Caco-2 (cell line): ENCODE measurements around the gene HLA-DMA. TPM values are rescaled to one million over a fixed set of nuclear protein-coding genes. Genes with fewer than 3 reads are reported as not detected.
A peak's percentile ranks its signal among the peaks of the same experiment; 100 is the strongest.

ENCODE experiments used
- BruUV-seq: library from RNA; stranded (reverse); fragments of 400-500 nt; replicated peaks from 2 replicates; lab custom pipeline; 2021; lab: Mats Ljungman, UMichigan
- CTCF ChIA-PET: fragments of 300-600 bp; sonication (Branson Sonifier 250); formaldehyde crosslinking; loops from one replicate; lab custom pipeline; 2022; ENCODE audit warnings: antibody characterized with exemption; lab: Charles Lee
- POLR2A ChIA-PET: fragments of 300-600 bp; sonication (Branson Sonifier 250); formaldehyde crosslinking; loops from one replicate; lab custom pipeline; 2022; ENCODE audit warnings: antibody characterized with exemption; lab: Charles Lee
- DNase-seq, 2 experiments: peaks; one replicate each; pipeline versions ENCODE4 v3.0.0 to v3.0.0-alpha.2; 2020 to 2022
- H3K27me3 ChIP-seq: replicated peaks from 2 replicates; pipeline ENCODE4 v1.6.0; 2011; ENCODE audit warnings: low read length; ENCODE audit not compliant: control insufficient read depth, insufficient read depth
- H3K36me3 ChIP-seq: 2 replicates; pipeline ENCODE4 v1.5.1; 2011; ENCODE audit warnings: low read length; ENCODE audit not compliant: control insufficient read depth, insufficient read depth
- H3K4me1 ChIP-seq: fragments of 250-450 bp; sonication (Bioruptor Pico); 2 replicates; pipeline ENCODE4 v1.5.1; 2020; ENCODE audit warnings: mild to moderate bottlenecking
- H3K4me3 ChIP-seq: 2 replicates; pipeline ENCODE4 v1.5.1; 2011; ENCODE audit warnings: low read depth, mild to moderate bottlenecking, control low read depth, low read length
- H3K9me3 ChIP-seq: fragments of 250-450 bp; sonication (Bioruptor Pico); 2 replicates; pipeline ENCODE4 v1.5.1; 2020; ENCODE audit warnings: mild to moderate bottlenecking, moderate library complexity
- H3K27ac Mint-ChIP-seq: one replicate; pipeline ENCODE4 v1.8.0; 2022; ENCODE audit warnings: mixed read lengths; ENCODE audit not compliant: unreplicated experiment
- H3K27me3 Mint-ChIP-seq: one replicate; pipeline ENCODE4 v1.8.0; 2022; ENCODE audit warnings: mixed read lengths; ENCODE audit not compliant: insufficient read depth, unreplicated experiment
- H3K36me3 Mint-ChIP-seq: one replicate; pipeline ENCODE4 v1.8.0; 2022; ENCODE audit warnings: mild to moderate bottlenecking, mixed read lengths; ENCODE audit not compliant: insufficient read depth, unreplicated experiment
- H3K4me1 Mint-ChIP-seq: one replicate; pipeline ENCODE4 v1.8.0; 2022; ENCODE audit warnings: low read depth, mixed read lengths; ENCODE audit not compliant: unreplicated experiment
- H3K4me3 Mint-ChIP-seq: one replicate; pipeline ENCODE4 v1.8.0; 2022; ENCODE audit warnings: mild to moderate bottlenecking, moderate library complexity, mixed read lengths; ENCODE audit not compliant: unreplicated experiment
- H3K9me3 Mint-ChIP-seq: one replicate; pipeline ENCODE4 v1.8.0; 2022; ENCODE audit warnings: mixed read lengths; ENCODE audit not compliant: unreplicated experiment
- intact Hi-C: fragments of 100-400 bp; cut with micrococcal nuclease; formaldehyde crosslinking; loops from one replicate; pipeline ENCODE4 v1.10.0; 2022; ENCODE audit not compliant: unreplicated experiment
- total RNA-seq: library from RNA; stranded (reverse); gene quantifications from 2 replicates; pipeline ENCODE4 v1.2.3, GENCODE V29; 2022
- TF ChIP-seq, protein P1 (sequence below), 2 experiments: fragments of 200-600 bp in 1 of 2; IDR thresholded peaks; 1 replicate in 1 of 2; 2 replicates in 1 of 2; pipeline versions ENCODE4 v1.5.1 to v1.8.0; 2011 to 2022; ENCODE audit warnings: antibody characterized with exemption in 1 of 2, control low read depth in 1 of 2, inconsistent platforms in 1 of 2, low read depth in 1 of 2, low read length in 1 of 2, mild to moderate bottlenecking in 1 of 2, moderate library complexity in 1 of 2; ENCODE audit not compliant: insufficient read depth in 1 of 2, severe bottlenecking in 1 of 2, unreplicated experiment in 1 of 2

HLA-DMA gene
- total RNA-seq, 1 experiment from 2014 or later = 2.1 TPM

DNA sequence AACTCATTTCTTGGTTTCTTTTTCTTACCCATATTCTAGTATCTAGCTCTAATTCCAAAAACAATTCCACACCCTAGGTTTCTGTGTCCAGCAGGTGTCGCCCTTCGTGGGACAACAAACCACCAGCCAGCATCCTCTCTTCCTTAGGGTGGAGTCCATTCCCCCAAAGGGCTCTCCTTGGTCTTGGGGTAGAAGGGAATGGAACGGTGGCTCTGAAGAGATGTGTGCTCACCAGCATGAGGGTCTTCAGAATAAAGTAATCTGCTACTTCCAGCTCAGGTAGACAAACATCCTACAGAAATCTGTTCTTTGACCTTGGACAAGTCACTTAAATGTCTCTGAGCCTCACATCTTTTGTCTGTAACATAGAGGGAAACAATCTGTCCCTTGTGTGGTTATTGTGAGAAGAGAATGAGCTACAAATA is 19.2 kb downstream of the HLA-DMA start:
- H3K36me3 Mint-ChIP-seq = no peaks in the 10 kb centered on the region
- H3K4me1 Mint-ChIP-seq = no peaks in the 10 kb centered on the region
- POLR2A ChIA-PET = interaction anchor here (0.6 kb wide), 2 partner anchors 16 to 38 kb away, joined by 3 to 7 read pairs; no protein-coding TSS in a partner anchor
- TF ChIP-seq, protein P1, sequence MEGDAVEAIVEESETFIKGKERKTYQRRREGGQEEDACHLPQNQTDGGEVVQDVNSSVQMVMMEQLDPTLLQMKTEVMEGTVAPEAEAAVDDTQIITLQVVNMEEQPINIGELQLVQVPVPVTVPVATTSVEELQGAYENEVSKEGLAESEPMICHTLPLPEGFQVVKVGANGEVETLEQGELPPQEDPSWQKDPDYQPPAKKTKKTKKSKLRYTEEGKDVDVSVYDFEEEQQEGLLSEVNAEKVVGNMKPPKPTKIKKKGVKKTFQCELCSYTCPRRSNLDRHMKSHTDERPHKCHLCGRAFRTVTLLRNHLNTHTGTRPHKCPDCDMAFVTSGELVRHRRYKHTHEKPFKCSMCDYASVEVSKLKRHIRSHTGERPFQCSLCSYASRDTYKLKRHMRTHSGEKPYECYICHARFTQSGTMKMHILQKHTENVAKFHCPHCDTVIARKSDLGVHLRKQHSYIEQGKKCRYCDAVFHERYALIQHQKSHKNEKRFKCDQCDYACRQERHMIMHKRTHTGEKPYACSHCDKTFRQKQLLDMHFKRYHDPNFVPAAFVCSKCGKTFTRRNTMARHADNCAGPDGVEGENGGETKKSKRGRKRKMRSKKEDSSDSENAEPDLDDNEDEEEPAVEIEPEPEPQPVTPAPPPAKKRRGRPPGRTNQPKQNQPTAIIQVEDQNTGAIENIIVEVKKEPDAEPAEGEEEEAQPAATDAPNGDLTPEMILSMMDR (IDR thresholded peaks at IDR 0.05; ENCODE audit: insufficient read depth in 1 of 2, low read depth in 1 of 2, low read length in 1 of 2, severe bottlenecking in 1 of 2, unreplicated experiment in 1 of 2) = peak; percentile 63 to 77
- DNase-seq = peak; percentile 66 to 76
- intact Hi-C loops = loop anchor here (1.0 kb wide), 3 partner anchors 14 to 51 kb away; no protein-coding TSS in a partner anchor
- no peak overlapping the region for H3K27ac Mint-ChIP-seq
- no TSS peak for BruUV-seq
- no peak overlapping the region for H3K4me3 Mint-ChIP-seq
- Histone ChIP-seq H3K4me3 (no peak overlapping the region), H3K27me3 (no peaks in the 10 kb centered on the region), H3K4me1 (no peaks in the 10 kb centered on the region), H3K9me3 (no peaks in the 10 kb centered on the region), H3K36me3 (no peaks in the 10 kb centered on the region; the same call in 1 of the 2 replicates)
- no peaks in the 10 kb centered on the region for H3K9me3 Mint-ChIP-seq
- H3K27me3 Mint-ChIP-seq = peaks cover 22% of the 10 kb centered on the region
- CTCF ChIA-PET = interaction anchor here (0.6 to 1.6 kb wide), 25 partner anchors 8 to 271 kb away, joined by 3 to 51 read pairs (median 5); partner anchors contain the start of genes BRD2, HLA-DMA, HSD17B8 and TAP1

GRCh38 chr6:32932132-32932868 is 20.6 kb downstream of the HLA-DMA start:
- POLR2A ChIA-PET = no interaction called here
- no peaks in the 10 kb centered on the region for H3K36me3 Mint-ChIP-seq
- intact Hi-C loops = no loop called here
- no peak overlapping the region for H3K4me3 ChIP-seq
- no peaks in the 10 kb centered on the region for H3K27me3 ChIP-seq
- no peak overlapping the region for H3K4me3 Mint-ChIP-seq
- no peak overlapping the region for H3K27ac Mint-ChIP-seq
- no peaks in the 10 kb centered on the region for H3K4me1 Mint-ChIP-seq
- TF ChIP-seq, protein P1 (IDR thresholded peaks at IDR 0.05; ENCODE audit: insufficient read depth in 1 of 2, low read depth in 1 of 2, low read length in 1 of 2, severe bottlenecking in 1 of 2, unreplicated experiment in 1 of 2) = no peak
- H3K9me3 Mint-ChIP-seq = no peaks in the 10 kb centered on the region
- no peak for DNase-seq
- H3K27me3 Mint-ChIP-seq = peaks cover 15% of the 10 kb centered on the region
- no TSS peak for BruUV-seq
- CTCF ChIA-PET = interaction anchor here (0.7 to 1.2 kb wide), 6 partner anchors 18 to 266 kb away, joined by 3 to 7 read pairs (median 4); partner anchors contain the start of genes HLA-DMA and HLA-DQB1
- no peaks in the 10 kb centered on the region for H3K9me3 ChIP-seq
- no peaks in the 10 kb centered on the region; the same call in 1 of the 2 replicates for H3K36me3 ChIP-seq
- H3K4me1 ChIP-seq = no peaks in the 10 kb centered on the region

DNA sequence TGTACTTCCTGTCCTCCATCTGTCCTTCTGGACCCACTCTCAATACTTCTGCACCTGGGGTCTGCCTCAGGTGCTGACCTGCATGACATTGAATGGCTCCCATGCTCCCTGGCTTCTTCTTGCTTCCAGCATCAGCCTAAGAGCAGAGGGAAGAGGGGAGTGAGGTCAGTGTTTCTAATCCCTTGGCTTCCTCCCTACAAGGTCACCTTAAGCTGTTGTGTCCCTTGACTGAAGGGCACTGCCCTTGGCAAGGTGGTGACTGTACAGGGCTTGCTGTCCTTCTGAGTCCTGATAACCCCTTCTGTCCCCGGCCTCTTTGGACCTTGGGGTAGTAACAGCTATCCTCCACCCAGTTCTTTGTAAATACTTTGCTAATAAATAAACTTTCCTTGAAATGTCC is 21.7 kb downstream of the HLA-DMA start:
- CTCF ChIA-PET = no interaction called here
- POLR2A ChIA-PET = no interaction called here

More for the DNA sequence above, 21.7 kb downstream of the HLA-DMA start:
- no peaks in the 10 kb centered on the region for H3K9me3 ChIP-seq
- Mint-ChIP-seq H3K27me3 (peaks cover 10% of the 10 kb centered on the region), H3K4me3 (no peak overlapping the region), H3K4me1 (no peaks in the 10 kb centered on the region), H3K27ac (no peak overlapping the region), H3K9me3 (no peaks in the 10 kb centered on the region), H3K36me3 (no peaks in the 10 kb centered on the region)
- TF ChIP-seq, protein P1 (IDR thresholded peaks at IDR 0.05; ENCODE audit: insufficient read depth in 1 of 2, low read depth in 1 of 2, low read length in 1 of 2, severe bottlenecking in 1 of 2, unreplicated experiment in 1 of 2) = no peak
- no peaks in the 10 kb centered on the region; the same call in 1 of the 2 replicates for H3K36me3 ChIP-seq
- no TSS peak for BruUV-seq
- DNase-seq = no peak
- intact Hi-C loops = no loop called here
- H3K27me3 ChIP-seq = no peaks in the 10 kb centered on the region
- no peak overlapping the region for H3K4me3 ChIP-seq
- H3K4me1 ChIP-seq = no peaks in the 10 kb centered on the region
